HG03103 (cell line): ENCODE measurements around the gene TFF1.

Experiments
- ATAC-seq: cut with Tn5 transposase; IDR thresholded peaks from one replicate; pipeline ENCODE4 v1.9.1; 2021; ENCODE audit warnings: low read depth; ENCODE audit not compliant: unreplicated experiment

TFF1 gene

DNA sequence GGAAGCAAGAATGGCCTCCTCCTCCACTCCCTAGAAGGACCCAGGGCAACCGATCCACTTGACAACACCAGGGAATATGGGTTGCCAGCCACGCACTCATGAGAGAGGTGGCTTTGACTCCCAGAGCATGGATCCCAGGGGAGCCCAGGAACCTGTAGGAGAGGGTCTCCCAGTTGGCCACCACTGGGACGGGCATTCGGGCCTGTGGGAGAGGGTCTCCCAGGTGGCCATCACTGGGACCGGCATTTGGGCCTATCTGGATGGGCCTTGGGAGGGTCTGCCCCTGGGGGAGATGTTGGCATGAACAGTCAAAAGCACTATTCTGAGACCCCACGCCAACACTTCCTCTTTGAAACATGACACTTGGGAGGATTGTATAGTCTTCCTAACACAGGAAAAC is 565 bp downstream of the TFF1 start:
- no peak for ATAC-seq

DNA sequence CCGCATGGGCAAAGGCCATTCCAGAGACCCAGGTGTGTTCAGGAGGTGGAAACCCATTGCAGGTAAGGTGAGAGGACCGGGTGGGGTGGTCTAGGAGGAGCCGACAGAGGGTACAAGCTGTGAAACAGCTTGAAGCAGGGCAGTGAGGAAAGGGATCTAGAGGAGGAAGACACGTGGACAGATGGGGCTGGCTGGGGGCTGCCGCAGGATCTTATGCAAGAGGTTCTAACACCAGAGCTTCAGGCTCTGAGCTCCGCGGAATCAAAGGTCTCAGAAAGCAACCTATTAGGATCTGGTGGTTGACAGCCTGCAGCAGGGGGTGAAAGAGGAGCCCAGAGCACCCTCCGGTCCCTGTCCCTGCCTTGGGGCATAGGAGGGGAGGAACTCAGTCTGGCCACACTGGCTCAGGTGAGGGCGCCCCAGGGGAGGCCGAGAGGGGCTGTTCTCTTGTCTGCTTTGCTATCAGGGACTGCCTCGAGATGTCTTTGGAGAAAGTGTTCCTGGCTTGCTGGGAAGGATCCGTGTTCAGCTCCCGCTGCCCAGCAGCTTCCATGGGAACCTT is 1.9 kb downstream of the TFF1 start:
- no peak for ATAC-seq

DNA sequence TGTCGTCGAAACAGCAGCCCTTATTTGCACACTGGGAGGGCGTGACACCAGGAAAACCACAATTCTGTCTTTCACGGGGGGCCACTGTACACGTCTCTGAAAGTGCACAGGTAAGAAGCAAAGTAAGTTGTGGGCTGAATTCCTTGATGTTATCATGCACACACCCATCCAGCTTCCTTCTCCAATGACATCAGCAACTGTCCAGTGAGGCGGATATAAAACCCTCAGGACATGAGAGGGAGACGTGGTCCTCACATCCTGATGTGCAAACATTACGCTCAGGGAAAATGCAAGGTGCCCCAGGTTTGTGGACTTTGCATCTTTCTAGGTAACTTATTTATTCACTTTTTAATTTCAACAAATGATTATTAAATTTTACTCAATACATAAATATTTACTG is 3.0 kb downstream of the TFF1 start:
- ATAC-seq, result no peak

DNA sequence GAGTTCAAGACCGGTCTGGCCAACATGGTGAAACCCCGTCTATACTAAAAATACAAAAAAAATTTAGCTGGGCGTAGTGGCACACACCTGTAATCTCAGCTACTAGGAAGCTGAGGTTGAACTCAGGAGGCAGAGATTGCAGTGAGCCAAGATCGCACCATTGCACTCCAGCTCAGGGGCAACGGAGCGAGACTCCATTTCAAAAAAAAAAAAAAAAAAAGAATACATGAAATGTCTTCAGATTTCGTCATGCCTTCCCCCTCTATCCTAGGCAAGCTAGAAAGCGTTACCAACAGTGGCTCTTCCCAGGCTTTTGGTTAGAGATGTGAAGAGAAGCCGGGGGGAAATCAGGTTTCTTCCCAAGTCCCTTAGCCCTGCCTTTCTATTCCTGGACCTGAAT is 3.6 kb downstream of the TFF1 start:
- no peak for ATAC-seq

DNA sequence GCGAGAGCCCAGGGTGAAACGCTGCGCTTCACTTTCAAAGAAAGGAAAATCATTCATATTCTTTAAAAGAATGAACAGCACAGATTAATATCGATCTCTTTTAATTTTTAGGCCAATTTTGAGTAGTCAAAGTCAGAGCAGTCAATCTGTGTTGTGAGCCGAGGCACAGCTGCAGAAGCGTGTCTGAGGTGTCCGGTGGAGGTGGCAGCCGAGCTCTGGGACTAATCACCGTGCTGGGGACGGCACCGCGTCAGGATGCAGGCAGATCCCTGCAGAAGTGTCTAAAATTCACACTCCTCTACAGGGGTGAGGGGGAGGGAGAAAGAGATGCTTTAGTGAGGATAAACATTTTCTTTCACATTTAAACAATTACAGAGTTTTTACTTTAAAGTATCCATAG is 4.1 kb downstream of the TFF1 start:
- ATAC-seq, result no peak

DNA sequence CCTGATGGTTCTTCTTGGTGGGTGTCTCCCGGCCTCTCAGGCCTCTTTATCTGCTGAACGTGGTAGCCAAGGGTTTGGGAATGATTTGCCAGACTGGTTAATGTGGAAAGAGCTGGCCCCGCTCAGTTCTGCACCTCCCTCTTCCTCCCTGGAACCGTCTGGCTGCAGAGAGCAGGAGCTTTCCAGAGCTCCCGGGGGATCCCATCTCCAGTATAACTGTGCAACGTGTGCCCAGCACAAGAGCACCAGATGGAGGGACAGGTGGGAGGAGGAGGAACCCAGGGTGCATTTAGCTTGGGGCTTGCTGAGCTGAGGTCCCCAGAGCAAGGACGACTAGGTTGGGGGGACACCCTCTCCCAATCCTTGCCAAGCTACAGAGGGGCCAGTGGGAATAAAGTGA is 5.0 kb downstream of the TFF1 start:
- no peak for ATAC-seq

DNA sequence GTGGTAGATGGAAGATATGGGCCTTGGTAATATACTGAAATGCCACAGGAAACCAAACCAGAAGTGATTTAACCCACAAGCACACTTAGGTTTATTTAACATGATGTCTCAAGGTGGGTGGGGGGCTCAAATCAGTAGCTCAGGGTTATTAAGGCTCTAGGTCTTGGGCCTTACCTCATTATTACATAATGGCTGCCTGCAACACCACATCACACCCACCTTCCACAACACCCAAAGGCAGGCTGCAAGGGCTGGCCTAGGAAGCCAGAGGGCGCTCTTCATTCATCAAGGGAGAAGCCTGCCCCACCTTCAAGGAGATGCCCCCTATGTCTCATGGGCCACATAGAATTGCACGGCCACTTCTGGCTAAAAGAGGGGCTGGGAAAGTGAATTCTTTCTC is 6.0 kb downstream of the TFF1 start:
- no peak for ATAC-seq

DNA sequence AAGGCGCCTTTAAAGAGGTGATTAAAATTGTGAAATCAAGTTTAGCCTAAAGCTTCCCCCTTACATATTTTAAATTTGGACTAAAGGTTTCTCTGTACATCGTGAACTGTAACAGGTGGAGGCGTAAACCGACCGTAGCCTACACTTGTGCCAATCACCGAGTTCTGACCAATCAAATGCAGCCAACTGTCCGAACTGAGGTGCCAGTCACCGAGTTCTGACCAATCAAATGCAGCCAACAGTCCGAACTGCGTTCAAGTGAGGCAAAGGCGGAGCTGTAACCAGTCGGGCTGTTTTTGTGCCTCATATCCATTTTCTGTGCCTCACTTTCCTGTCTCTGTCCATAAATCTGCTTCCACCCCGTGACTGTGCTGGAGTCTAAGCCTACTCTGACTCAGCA is 7.4 kb downstream of the TFF1 start:
- ATAC-seq, result no peak

DNA sequence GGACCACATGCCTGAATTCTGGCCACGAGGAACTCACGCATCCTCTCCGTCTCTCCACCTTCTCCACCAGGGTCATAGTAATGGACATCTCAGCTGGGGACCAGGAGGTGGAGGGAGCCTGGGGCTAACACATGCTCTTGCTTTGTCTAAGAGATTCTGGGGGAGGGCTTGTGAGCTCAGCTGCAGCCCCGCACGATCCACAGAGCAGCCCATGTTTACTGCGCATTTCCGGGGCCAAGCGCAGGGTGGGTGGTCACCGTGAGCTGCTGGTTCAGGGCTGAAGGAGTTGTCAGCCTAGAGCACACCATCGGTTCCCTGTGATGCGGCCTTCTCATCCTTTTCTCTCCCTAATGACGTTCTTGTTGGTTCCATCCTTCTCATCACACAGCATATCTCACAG is 8.1 kb downstream of the TFF1 start:
- ATAC-seq, result no peak

DNA sequence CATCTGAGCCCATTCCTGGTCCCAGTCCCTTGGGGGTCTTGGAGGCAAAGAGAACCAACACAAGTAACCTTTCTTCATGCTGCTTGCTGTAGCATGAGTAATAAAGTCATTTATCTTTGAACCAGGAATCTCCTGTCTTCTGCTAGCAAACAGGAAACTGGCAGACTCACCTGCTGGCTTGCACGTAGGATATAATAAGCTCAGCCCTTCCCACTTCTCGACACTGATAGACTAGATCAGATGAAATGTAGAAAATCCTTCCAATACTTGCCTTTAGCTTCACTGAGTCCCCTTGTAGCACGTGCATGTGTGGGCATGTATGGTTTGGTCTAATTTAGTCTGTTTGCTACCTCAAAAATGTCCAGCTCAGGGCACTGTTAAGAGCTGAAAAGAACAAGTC is 9.0 kb downstream of the TFF1 start:
- ATAC-seq, result no peak

DNA sequence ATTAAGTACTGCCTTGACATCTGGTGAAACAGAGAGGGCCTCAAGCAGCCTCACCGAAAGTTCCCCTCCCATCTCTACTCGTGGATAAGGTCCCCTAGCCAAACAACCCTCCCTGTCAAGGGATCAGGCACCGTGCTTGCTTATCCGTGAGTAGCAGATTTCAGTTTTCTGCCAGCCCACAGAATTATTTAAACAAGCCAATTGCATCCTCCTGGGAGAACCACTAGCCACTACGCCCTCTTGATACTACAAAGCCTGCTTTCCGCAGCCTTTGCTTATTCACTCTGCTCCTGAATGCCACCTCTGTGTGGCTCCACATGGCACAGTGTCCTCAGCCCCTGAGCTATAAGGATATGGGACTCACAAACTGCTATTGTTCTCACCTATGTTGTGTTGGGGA is 9.7 kb downstream of the TFF1 start:
- ATAC-seq, result no peak

DNA sequence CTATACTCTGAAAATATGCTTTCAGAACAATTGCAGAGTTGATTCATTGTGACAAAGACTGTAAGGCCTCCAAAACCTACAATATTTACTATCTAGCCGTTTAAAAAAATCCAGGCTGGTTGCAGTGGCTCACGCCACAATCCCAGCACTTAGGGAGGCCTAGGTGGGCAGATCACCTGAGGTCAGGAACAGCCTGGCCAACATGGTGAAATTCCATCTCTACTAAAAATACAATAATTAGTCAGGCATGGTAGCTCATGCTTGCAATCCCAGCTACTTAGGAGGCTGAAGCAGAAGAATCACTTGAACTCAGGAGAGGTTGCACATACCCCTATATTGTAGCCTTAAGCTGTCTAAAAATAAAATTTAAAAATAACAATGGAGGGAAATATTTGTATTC is 10.3 kb downstream of the TFF1 start:
- no peak for ATAC-seq

DNA sequence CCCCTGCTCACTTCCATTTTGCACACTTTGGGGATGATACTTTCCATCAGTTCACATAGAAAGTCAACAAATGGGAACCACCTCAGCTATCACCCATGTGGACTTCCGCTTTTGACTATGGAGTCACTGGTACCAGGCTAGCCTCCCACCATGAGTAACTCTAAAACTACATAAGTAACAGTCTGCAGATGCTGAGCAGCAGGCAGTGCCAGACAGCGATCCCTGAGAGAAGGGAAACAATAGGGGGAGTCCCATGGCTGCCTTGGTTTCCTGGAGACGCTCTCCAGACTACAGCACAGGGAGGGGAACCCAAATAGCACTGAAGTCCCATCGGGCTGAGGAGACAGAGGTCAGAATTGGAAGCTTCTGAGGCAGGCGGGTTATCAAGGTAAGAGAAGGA is 12.7 kb downstream of the TFF1 start:
- ATAC-seq, result no peak

DNA sequence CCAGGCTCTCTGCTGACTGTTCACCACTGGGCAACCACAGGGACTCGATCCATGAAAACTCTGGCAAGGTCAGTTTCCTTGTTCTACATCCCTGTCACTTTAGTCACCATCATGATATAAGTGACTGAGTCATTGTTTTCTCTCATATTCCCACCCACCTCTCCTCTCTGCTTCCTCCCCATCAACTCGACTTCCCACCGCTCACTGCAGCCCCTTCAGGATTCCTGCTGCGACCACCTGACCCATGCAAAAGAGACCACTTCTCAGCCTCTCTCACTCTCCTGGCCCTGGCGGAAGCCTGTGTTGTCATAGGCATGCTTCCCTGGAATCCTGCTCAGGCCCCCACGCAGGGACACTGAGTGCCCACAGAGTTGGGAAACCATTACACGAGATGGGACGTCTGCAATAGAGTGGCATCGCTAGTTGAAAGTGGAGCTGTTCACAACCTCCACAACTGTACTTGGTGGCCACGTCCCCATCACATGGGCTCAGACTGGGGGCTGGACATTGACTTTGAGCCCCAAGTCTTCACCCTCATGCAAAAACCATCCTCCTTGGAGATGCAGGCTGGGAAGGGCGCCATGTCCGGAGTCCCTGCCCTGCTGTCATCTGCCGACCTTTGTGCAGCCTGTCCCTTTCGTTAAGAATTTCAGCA is 13.8 kb downstream of the TFF1 start:
- no peak for ATAC-seq

DNA sequence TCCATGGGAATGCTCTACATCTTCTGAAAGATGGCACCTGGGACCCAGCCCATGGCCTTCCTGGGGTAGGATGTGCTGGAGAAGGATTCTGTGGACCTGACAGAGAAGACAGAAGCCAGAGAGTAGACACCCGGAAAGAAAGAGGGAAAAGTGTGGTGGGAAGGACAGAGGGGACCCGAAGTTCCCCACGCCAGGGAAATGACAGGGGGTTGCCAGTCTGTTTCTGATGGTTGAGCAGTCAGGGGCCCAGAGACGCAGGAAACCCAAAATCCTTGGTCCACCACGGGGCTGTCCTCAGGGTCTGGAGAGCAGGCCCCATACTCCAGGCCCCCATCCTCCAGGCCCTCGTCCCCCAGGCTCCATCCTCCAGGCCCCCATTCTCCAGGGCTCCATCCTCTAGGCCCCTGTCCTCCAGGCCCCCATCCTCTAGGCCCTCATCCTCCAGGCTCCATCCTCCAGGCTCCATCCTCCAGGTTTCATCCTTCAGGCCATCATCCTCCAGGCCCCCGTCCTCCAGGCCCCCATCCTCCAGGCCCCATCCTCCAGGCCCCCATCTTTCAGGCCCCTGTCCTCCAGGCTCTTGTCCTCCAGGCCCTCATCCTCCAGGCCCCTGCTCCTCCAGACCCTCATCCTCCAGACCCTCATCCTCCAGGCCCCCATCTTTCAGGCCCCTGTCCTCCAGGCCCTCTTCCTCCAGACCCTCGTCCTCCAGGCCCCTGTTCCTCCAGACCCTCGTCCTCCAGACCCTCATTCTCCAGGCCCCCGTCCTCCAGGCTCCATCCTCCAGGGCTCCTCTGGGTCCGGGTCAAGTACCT is 14.5 kb downstream of the TFF1 start:
- ATAC-seq, result no peak

DNA sequence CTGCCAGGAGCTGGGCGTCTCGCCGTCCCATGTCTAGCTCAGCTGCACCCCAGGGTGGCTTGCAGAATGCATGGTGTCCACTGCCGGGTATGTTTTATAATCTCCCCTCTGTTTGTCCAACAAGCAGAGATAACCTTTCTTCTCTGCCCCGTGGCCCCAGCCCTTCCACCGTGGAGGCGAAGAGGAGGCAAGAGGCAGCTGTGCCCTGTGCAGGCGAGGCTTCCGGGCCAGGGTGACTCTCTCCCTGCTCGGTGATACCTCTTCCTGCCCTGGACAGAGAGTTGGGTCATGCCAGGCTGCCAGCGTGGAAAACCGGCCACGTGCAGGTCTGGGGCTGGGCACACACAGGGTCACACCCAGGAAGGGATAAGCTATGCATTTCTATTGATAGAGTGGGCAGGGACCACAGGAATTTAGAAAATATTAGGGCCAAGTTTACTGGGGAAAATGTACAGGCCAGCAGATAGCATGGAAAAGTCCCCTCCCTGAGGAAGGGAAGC is 15.4 kb downstream of the TFF1 start, which contains the start of gene TFF2:
Gene TFF2 (minus strand): TSS at position 68 of the 500 bp plus-strand sequence. CDS start 37 bp downstream, at position 31.
- ATAC-seq, result no peak

DNA sequence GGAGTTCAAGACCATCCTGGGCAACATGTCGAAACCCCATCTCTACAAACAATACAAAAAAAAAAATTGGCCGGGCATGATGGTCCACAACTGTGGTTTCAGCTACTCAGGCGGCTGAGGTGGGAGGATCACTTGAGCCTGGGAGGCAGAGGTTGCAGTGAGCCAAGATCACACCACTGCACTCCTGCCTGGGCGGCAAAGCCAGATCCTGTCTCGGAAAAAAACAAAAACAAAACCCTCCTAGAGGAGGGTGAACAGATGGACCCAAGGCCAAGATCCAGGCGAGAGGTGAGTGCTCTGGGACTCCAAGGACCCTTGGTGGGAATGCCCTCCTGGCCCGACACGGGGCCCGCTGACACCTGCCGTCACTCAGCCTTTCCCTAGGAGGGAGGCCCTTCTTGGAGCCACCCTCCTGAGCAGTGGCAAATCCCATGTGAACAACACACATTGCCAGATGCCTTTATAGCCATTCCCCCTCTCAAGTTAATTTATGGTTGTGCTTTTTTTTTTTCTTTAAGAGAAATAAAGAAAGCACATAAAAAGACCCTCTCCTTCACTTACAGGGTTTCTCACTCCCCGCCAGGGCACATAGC is 15.9 kb downstream of the TFF1 start:
- ATAC-seq, result no peak

DNA sequence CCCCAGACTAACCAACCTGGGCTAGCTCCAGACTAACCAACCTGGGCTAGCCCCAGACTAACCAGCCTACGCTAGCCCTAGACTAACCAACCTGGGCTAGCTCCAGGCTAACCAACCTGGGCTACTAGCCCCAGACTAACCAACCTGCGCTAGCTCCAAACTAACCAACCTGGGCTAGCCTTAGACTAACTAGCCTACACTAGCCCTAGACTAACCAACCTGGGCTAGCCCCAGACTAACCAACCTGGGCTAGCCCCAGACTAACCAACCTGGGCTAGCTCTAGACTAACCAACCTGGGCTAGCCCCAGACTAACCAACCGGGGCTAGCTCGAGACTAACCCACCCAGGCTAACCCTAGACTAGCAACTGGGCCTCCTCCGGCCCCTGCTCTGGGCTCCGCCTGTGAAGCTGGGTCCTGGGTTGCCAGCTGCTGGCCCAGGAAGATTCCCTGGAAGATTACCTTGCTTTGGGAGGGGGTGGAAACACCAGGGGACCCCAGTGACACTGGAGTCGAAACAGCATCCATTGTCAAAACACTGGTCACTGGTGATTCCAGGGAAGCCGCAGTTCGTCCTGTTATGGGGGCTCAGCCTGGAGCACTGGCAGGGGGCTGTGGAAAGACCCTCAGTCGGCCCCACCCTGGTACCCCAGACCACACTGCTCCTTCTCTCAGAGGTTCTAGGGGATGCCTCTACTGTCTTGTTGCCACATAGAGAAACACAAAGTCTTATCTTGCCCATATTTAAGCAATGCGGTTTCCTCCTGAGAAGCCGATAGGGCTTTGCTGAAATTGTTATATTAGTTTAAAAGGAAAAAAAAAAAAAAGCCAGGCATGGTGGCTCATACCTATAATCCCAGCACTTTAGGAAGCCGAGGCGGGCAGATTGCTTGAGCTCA is 16.7 kb downstream of the TFF1 start:
- ATAC-seq, result no peak

DNA sequence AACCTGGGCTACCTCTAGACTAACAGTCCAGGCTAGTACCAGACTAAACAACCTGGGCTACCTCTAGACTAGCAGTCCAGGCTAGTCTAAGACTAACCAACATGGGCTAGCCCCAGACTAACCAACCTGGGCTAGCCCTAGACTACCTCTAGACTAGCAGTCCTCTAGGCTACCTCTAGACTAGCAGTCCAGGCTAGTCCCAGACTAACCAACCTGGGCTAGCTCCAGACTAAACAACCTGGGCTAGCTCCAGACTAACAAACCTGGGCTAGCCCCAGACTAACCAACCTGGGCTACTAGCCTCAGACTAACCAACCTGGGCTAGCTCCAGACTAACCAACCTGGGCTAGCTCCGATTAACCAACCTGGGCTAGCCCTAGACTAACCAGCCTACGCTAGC is 17.6 kb downstream of the TFF1 start:
- ATAC-seq, result no peak

DNA sequence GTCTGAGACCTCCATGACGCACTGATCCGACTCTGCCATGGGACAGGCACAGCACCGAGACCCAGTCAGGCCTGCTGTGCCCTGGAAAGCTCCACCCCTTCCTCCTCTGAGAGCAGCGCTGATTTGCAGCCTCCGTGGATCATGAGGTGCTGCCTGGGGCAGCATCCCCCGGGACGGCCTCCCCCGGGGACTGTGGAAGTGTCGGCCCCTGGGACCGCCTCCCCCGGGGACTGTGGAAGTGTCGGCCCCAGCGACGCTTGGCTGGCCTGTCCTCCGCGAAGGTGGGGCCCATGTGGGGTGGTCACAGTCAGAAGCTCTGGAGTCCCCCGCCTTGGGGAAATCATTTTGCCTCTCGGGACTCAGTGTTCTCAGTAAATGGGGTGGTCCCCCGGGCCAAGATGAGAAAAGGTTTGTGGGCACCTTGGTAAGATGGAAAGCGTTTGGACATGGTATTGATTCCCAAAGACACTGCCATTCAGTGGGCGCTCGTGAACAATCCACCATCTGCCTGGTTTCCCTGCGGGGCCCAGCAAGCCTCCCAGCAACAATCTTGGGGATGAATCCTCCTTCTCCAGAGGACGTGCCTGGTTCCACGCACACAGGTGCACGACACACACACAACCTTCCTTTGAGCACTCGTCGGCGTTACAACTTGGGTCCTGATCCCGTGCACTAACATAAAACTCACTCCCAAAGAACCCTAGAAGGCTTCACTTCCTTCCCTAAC is 18.6 kb downstream of the TFF1 start:
- no peak for ATAC-seq
